OCI-LY1 (cell line): ENCODE data around the gene FGF14.

Experiments used
- EZH2 ChIP-seq: fragments of 200-600 bp; sonication (generic), shearing (Covaris generic); IDR thresholded peaks from 2 replicates; pipeline ENCODE4 v1.8.0; 2017; ENCODE audit warnings: borderline replicate concordance, mixed run types, mild to moderate bottlenecking, antibody characterized with exemption, low read length, moderate library complexity, mixed read lengths
- TF ChIP-seq, protein P1 (sequence below): fragments of 200-600 bp; sonication (generic), shearing (Covaris generic); IDR thresholded peaks from 2 replicates; pipeline ENCODE4 v1.5.1; 2017; ENCODE audit warnings: mild to moderate bottlenecking, antibody characterized with exemption, low read length, moderate library complexity, mixed read lengths

- TF ChIP-seq, protein P1, sequence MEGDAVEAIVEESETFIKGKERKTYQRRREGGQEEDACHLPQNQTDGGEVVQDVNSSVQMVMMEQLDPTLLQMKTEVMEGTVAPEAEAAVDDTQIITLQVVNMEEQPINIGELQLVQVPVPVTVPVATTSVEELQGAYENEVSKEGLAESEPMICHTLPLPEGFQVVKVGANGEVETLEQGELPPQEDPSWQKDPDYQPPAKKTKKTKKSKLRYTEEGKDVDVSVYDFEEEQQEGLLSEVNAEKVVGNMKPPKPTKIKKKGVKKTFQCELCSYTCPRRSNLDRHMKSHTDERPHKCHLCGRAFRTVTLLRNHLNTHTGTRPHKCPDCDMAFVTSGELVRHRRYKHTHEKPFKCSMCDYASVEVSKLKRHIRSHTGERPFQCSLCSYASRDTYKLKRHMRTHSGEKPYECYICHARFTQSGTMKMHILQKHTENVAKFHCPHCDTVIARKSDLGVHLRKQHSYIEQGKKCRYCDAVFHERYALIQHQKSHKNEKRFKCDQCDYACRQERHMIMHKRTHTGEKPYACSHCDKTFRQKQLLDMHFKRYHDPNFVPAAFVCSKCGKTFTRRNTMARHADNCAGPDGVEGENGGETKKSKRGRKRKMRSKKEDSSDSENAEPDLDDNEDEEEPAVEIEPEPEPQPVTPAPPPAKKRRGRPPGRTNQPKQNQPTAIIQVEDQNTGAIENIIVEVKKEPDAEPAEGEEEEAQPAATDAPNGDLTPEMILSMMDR, result no peak
- no peak for TF ChIP-seq EZH2
Observed at GRCh38 chr13:102311419-102311796, 90.4 kb downstream of the FGF14 start.
